CD4-positive, alpha-beta T cell treated with Interferon alpha-2 for 1 hour (primary cell): ENCODE results near the gene MED10.

Experiments used
- DNase-seq, 2 donors: peaks; one replicate each; pipeline ENCODE4 v3.0.0-alpha.2; 2020 to 2022

MED10 gene

DNA sequence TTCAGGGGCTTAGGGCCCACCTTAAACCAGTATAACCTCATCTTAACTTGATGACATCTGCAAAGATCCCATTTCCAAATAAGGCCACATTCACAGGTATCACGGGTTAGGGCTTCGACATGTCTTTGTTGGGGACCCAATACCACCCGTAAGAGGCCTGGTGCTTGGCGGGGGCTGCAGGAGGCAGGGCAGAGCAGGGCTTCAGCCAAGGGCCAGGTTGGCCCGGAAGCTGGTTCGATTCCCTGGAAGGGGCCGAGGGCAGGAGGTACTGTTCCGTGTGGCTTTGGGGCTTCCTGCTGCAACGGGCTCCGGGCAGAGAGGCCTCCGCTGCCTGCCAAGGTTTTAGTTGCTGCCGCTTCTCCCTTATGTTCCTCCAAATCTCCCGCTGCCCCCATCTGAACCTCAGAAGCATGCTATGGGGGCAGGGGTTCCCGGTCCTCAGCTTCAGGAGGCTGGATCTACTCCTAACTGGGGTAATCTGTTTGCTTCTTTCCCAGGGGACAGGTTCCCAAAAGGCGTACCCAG, 29.8 kb downstream of the MED10 start:
- DNase-seq: no peak

DNA sequence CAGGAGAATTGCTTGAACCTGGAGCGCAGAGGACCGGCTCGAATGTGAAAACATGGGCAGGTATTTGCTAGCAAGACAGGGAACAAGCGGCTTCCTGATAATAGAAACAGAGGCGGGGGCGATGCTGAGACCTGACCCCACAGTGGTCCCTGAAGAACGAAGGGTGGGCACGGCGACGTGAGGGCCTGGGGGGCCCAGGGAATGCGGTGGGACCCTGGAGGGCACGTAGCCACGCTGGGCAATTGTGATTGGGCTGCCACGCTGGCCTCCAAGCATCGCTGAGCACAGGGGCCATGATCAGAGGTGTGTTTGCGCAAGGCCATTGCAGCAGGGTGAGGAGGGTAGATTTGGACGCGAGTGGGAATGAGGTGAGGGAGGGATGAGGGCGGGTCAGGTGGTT, 30.7 kb downstream of the MED10 start:
- DNase-seq: no peak

DNA sequence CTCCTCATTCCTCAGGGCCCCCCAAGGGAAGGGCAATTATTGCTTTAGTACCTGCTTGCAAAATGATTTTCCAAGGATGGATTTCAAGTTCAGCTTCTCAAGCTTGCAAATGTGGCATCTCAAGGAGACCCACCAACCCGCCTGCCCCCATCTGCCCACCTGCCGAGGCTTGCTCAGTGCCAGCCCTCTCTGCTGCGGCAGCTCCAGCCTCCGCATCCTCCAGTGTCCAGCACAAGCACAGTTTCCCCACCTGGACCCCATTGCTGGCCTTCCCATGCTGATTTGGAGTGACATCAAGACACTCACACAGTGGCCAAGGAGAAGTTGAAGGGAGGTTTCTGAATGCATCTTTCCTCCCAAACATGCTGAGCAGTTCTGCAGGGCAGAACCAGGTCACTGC, 31.2 kb downstream of the MED10 start:
- no peak for DNase-seq

DNA sequence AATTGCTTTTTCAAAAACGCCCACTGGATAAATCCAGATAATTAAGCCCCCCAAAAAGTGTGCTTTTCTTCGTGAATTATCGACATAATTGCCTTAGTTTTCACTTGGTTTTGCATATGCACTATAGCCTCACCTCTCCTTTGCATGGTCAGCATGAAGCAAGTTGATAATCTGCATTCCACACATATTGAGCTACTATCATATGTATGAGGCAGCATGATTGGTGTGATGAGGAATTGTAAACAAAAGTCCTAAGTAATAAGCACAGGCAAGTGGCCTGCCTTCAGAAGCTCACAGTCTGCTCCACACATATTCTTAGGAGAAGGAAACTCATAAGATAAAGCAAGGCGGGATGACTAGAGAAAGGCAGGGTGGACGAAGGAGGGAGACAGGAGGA, 33.8 kb downstream of the MED10 start:
- no peak for DNase-seq

DNA sequence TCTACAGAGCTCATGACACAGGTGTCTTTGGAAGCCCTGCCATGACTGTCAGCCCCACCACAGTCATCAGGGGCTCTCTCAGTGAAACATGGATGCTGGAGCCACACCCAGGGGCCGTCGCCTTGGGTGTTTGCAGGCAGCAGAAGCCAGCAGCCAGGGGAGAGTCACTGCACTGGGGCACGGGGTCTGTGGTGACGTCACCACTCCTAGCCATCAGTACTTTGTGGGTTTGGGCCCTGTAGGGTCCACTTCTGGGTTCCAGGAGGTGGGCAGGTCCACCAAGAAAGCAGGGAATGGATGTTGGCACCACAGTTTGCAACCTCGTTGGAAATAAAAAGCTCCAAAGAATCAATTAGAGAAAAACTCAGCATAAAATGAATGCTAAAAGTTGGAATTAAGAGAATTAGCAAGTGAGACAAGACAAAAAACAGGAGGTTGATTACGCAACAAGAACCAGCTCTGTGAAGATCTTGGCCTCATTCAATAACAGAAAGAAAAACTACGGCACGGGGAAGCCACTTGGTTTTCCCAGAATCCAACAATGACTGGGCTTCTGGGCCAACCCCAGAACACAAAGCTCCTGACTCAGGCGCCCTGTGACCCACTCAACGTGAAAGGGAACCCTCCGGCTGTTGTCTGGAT, 34.3 kb downstream of the MED10 start:
- no peak for DNase-seq

DNA sequence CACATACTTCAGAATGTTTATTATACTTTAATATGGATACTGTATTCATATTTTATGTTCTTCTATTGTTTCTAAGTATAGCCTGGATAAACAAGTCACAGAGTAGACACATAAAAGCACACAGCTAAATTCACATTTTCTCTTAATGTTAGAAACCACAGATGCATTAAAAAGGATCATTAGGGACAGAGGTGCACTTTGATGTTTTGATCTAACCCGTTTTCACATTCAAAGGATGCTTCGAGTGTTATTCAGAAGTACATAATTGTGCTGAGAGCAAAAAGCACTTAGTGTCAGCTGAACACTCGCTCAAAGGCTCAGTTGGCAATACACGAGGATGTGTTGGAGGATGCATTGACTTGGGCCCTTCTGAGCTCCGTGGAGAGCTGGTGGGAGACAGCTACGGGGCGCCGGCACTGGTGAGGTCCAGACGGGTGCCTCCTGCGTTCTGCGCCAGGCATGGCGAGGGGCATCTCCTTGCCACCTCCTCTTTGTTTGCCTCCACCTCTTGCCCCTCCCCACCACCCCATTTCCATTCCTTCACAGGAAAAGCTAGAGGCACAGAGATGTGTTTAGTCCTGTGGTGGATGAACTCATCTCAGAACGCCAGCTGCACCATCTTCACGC, 35.5 kb downstream of the MED10 start:
- DNase-seq: no peak

DNA sequence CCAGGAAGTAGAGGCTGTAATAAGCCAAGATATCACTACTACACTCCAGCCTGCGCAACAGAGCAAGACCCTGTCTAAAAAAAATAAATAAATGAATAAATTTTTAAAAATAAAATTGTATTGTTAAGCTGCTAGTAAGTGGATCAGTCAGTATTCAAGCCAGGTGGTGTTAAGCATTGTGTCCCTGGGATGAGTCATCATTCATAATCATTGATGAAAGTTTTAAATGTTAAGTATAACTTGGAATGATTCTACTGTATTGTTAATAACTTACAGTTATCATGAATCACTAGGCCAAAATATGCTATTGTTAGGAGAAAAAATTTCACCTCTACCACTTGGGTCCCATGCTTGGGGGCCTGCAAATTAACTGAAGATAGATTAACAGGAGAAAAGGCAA, 38.2 kb downstream of the MED10 start:
- no peak for DNase-seq

DNA sequence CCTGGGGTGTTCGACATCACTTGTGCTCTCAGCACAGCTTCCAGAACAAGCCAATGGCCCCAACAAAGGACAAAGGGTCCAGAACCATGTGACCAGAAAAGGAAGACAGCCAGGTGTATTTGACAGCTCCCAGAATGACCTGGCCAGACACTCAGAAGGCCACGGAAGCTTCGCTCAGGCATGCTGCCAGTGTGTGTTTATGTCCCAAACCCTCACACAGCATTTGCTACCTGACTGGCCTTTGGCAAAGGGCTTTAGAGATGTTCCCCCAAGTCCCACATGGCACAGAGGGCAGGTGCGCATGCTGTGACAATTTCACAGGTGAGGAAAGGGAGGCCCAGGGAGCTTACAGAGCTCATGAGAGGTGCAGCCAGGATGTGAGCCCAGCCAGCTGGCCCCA, 39.5 kb downstream of the MED10 start:
- DNase-seq: no peak

DNA sequence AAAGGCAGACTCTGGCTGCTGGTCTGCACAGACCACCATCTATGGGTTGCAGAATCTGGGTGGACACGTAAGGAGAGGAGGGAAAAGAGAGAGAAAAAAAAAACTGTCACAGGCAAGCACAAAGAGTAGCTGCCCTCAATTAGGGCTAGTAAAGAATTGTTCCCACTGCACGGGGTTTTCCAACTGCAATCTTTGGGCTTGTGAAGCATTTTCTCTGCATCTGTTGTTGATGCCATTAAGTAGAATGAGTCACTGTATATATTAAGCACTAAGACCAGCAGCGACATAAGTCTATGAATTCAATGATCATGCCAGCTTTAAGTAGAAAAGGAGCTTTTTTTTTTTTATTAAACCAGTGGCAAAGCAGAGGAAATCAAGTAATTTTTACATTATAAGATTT, 40.2 kb downstream of the MED10 start:
- no peak for DNase-seq

DNA sequence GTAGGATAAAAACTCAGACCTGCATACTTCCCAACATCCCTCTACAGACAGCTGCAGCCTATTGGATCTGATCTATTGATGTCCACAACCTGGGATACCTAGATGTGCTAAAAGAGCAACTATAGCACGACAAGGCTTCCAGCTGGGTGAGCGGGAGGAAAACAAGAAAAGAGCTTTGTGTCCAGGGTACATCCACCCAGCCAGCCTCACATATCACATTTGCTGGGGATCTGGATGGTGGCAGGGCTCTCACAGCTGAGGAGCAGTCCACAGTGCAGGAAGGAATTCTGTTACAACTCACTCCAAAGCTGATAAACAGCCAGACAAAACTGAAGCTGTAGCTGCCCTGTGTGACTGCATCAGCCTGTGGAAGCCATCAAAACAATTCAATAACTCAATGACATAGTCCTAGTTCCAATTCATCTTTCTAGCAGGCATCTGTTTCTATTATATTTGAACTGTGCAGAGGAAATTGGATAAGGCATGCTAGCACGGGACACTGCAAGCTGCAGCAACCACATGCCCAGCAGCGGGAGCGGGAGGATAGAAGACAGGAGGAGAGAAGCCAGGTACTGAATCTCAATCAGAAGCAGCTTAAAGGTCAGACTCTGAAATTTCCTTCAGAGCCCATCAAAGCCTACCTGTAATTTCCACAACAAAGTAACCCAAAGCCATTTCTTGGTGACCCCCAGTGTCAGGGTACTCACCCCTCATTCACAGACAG, 45.0 kb downstream of the MED10 start:
- DNase-seq: no peak

DNA sequence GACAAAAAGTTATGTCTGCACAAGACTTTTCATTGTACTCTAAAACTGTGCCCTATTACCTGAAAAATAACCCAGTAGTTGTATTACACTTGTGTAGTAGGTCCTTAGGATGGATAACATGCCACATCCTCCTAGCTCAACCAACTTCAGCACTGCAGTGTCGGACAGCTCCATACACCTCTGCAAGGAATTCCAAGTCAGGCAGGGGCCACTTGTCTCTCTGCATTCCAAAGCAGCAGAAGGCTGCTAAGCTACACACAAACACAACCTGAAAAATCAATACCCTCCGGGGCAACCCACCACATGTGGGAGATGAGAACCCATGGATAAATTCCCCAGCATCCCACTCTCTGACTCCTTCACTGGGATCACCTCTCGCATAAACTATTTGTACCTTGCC, 50.2 kb downstream of the MED10 start:
- no peak for DNase-seq

DNA sequence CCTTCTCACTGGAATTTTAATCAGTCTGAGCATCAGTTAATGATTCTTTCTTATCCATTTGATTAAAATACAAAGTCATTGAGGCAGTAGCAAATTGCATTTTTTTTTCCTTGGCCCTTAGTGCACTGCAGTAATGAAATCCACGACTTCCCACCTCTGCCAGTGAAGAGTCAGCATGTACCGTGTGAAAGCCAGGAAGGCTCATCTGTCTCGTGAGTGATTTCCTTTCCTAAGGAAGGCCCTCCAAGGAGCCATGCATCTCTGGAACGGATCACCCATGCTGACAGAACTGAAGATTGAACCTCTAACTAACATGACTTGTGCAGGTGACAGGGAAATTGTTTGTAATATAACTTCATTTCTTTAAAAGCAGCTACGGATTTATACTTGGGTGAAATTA, 51.6 kb downstream of the MED10 start:
- no peak for DNase-seq

DNA sequence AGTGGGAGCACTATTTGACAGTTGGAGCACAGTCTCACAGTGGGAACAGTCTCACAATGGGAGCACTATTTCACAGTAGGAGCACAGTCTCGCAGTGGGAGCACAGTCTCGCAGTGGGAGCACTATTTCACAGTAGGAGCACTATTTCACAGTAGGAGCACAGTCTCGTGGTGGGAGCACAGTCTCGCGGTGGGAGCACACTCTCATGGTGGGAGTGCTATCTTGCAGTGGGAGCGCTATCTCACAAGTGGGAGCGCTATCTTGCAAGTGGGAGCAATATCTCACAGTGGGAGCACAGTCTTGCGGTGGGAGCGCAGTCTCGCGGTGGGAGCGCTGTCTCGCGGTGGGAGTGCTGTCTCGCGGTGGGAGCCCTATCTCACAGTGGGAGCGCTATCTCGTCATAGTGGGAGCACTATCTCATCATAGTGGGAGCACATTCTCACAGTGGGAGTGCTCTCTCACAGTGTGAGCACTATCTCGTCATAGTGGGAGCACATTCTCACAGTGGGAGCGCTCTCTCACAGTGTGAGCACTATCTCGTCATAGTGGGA, 56.1 kb downstream of the MED10 start:
- DNase-seq: no peak
